Measurements from ENCODE around the gene GABRG1.

Gene GABRG1

DNA sequence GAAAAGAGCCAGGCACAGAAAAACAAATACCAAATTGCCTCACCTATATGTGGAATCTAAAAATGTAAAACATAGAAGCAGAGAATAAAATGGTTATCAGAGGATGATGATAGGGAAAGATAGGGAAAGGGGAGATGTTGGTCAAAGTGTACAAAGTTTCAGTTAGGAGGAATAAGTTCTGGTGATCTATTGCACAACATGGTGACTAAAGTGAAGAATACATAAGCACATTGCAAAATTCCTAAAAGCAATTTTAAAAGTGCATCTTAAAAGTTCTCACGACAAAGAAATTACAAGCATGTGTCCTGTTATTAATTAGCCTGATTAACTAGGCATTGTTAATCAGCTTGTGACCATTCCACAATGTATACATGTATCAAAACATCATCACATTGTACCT, 136.0 kb downstream of the GABRG1 start:
- no peak overlapping the region for H3K23ac ChIP-seq (ENCODE audit: low read depth, low read length, poor library complexity)
- no peak overlapping the region for H3K18ac ChIP-seq (ENCODE audit: low read length)
- no peak overlapping the region for H2BK120ac ChIP-seq (ENCODE audit: low read depth, low read length)
- no peaks in the 10 kb centered on the region for H3K9me3 ChIP-seq (replicated peaks in 1 of 2; ENCODE audit: control insufficient read depth in 2 of 2, insufficient read depth in 1 of 2, low read depth in 1 of 2, low read length in 2 of 2)
- H3K4me2 ChIP-seq (ENCODE audit: insufficient read depth, low read length, poor library complexity, severe bottlenecking): no peak overlapping the region
- H2AK5ac ChIP-seq (ENCODE audit: low read depth, low read length): no peak overlapping the region
- no peak for DNase-seq (ENCODE audit: low spot score)
- H2BK15ac ChIP-seq (ENCODE audit: low read length): no peak overlapping the region
- no peak overlapping the region for H4K8ac ChIP-seq (ENCODE audit: low read depth, low read length)
- H2BK5ac ChIP-seq (ENCODE audit: low read length): no peak overlapping the region
- H3K4me3 ChIP-seq (ENCODE audit: low read length in 2 of 2): no peak overlapping the region
- no peaks in the 10 kb centered on the region for H3K79me1 ChIP-seq (ENCODE audit: low read depth, low read length)
- H2BK12ac ChIP-seq (ENCODE audit: low read length): no peak overlapping the region
- no peak overlapping the region for H3K14ac ChIP-seq (ENCODE audit: low read length)
- no peak overlapping the region for H4K91ac ChIP-seq (ENCODE audit: low read depth, low read length, poor library complexity)
- no CpG with 5 or more reads among the region's 1 CpG for WGBS, 2 donors (ENCODE audit: extremely low coverage in 2 of 2, insufficient read length in 2 of 2, insufficient replicate concordance in 1 of 2)
- no peak overlapping the region for H3K9ac ChIP-seq (ENCODE audit: low read depth, low read length, poor library complexity)
- no peak overlapping the region for H3K4ac ChIP-seq (ENCODE audit: low read length)
- H3K36me3 ChIP-seq (replicated peaks in 1 of 2; ENCODE audit: control insufficient read depth in 2 of 2, insufficient read depth in 2 of 2, low read length in 2 of 2): no peaks in the 10 kb centered on the region
- no peaks in the 10 kb centered on the region for H3K27me3 ChIP-seq (ENCODE audit: control insufficient read depth in 3 of 3, insufficient read depth in 3 of 3, low read depth in 1 of 3, low read length in 3 of 3)
- no peak overlapping the region for H3K27ac ChIP-seq (replicated peaks; ENCODE audit: low read length)
- H2AFZ ChIP-seq (ENCODE audit: low read length): no peak overlapping the region
- H3K4me1 ChIP-seq (ENCODE audit: control insufficient read depth in 2 of 2, insufficient read depth in 1 of 2, low read depth in 1 of 2, low read length in 2 of 2): no peaks in the 10 kb centered on the region
